CD4-positive, alpha-beta T cell treated with Interferon alpha-2 for 1 hour (primary cell): ENCODE results near the gene RANBP17.
"Not testable (repeated sequence)": the region's sequence is repeated elsewhere in the genome, so short reads cannot be mapped to it uniquely, and the experiment has no call there.

ENCODE experiments used
- DNase-seq, 2 donors: peaks; one replicate each; pipeline ENCODE4 v3.0.0-alpha.2; 2020 to 2022

RANBP17 gene

DNA sequence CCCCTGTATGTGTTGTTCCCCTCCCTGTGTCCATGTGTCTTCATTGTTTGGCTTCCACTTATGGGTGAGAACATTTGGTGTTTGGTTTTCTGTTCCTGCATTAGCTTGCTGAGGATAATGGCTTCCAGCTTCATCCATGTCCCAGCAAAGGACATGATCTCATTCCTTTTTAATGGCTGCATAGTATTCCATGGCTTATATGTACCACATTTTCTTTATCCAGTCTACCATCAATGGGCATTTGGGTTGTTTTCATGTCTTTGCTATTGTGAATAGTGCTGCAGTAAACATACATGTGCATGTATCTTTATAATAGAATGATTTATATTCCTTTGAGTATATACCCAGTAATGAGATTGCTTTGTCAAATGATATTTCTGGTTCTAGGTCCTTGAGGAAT, 8.6 kb downstream of the RANBP17 start:
- not testable (repeated sequence) for DNase-seq

DNA sequence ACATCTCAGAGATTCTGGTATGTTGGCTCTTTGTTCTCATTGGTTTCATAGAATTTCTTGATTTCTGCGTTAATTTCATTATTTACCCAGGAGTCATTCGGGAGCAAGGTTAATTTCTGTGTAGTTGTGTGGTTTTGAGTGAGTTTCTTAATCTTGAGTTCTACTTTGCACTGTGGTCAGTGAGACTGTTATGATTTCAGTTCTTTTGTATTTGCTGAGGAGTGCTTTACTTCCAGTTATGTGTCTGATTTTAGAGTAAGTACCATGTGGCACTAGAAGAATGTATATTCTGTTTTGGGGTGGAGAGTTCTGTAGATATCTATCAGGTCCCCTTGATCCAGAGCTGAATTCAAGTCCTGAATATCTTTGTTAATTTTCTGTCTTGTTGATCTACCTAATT, 12.2 kb downstream of the RANBP17 start:
- no peak for DNase-seq

DNA sequence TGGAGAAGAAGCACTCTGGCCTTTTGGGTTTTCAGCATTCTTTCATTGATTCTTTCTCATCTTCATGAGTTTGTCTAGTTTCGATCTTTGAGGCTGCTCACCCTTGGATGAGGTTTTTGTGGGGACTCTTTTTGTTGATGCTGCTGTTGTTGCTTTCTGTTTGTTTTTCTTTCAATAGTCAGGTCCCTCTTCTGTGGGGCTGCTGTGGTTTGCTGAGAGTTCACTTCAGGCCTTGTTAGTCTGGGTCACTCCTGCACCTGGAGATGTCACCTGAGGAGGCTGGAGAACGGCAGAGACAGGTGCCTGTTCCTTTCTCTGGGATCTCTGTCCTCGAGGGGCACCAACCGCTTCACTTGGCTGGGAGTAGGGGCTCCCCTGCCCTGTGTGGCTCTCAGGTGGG, 14.0 kb downstream of the RANBP17 start:
- no peak for DNase-seq

DNA sequence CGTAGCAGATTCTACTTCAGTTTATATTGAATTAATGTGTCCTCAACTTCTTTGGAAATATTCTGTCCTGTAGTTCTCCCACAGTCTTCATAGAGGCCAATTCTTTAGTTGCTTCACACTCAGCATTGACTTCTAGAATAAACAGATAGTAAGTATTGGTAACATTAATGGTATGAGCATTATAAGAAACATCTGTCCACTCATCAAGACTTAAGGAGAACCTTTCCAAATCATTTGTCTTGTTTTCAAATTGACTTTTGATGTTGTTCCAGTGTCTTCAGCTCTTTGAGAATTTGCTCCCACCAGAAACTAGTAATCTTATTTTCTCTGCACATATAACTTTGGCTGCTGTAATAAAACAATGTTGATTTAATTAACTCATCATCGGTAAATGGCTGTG, 18.3 kb downstream of the RANBP17 start:
- no peak for DNase-seq

DNA sequence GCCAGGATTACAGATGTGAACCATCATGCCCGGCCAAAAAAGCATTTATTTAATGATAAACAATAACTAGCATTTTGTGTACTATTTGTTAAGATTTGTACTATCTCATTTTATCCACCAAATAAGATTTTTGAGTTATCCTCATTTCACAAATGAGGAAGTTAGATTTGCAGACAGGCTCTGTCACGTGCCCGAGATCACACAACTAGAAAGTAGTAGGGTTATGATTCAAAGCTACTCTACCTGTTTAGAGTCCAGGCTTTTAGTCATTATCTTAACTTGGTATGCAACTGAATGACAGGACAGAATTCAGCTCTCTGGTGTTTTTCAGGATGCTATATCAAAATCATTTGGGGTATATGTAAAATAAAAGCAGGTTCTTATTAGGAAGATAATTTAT, 20.5 kb downstream of the RANBP17 start:
- DNase-seq, result no peak

DNA sequence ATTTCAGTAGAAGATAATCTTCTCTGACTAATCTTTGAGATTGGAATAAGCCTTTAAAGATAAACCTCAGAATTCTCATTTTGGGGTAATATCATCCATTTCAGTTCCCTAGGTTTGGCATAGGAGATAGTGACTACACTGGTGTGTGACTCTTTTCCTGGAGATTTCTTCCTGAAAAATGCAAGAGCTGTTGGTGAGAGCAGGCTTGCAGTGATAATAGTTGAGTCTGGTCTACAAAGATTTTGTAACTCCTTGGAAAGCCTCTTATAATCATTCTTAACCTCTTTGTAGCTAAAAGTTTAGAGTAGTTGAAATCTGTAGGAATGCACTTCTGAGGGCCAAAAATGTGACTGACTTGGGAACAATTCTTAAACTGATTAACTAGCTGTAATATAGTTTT, 23.4 kb downstream of the RANBP17 start:
- no peak for DNase-seq

DNA sequence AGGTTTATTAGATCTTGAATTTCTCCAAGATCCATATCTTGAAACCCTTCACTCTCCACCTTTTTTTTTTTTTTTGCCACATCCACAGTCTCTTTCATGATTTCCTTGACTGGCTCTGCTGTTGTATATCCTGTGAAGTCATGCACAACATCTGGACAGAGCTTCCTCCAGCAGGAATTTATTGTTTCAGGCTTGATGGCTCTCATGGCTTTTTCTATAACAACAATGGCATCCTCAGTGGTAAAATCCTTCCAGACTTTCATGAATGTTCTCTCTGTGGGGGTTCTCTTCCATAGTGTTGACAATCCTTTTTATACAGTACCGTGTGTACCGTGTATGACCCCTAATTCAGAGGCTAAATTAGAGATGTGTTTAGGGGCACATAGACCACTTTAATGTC, 24.0 kb downstream of the RANBP17 start:
- DNase-seq, result no peak

DNA sequence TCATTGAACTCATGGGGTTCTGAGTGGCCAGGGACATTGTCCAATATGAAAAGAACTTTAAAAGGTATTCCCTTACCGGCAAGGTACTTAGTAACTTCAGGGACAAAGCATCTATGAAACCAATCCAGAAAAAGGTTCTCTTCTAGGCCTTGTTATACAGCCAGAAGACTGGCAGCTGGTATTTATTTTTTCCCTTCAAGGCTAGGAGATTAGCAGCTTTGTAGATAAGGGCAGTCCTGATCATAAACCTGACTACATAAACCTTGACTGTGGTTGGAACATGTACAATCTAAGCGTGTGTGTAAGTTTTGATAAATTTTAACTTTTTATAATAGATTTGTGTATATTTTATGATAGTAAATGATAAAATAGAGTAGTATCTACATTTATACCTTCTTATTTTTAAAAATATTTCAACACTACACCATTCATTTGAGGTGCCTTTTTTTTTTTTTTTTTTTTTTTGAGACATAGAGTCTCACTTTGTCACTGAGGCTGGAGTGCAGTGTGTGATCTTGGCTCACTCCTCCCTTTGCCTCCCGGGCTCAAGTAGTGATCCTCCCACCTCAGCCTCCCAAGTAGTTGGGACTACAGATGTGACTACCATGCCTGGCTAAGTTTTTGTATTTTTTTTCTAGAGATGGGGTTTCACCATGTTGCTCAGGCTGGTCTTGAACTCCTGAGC, 24.5 kb downstream of the RANBP17 start:
- DNase-seq, result no peak

DNA sequence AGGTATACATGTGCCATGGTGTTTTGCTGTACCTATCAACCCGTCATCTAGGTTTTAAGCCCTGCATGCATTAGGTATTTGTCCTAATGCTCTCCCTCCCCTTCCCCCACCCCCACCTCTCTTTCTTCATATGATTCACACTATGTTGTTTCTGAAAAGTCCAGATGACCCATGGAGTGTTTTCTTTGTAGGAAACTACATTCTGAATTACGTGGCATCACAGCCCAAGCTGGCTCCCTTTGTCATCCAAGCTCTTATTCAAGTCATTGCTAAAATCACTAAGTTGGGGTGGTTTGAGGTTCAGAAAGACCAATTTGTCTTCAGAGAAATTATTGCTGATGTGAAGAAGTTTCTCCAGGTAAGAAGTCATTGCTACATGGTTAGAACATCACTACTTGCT, 30.4 kb downstream of the RANBP17 start:
- DNase-seq, result no peak

DNA sequence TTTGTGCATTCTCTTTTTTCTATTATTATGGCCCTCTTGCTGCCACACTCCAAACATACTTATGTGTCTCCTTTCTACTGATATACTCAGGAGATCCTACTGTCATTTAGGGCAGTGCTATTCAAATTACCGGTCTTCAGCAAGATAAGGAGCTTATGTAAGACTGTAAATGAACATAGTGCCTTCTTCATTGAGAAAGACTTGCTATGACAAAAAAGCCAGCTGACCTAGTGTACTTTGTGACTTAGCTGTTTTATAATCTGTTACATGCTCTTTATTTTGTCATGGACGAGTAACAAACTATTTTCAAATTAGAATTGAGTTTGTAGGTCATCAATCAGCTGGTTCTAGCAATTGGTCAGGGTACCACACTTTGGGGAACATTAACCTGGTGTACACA, 32.8 kb downstream of the RANBP17 start:
- DNase-seq, result no peak

DNA sequence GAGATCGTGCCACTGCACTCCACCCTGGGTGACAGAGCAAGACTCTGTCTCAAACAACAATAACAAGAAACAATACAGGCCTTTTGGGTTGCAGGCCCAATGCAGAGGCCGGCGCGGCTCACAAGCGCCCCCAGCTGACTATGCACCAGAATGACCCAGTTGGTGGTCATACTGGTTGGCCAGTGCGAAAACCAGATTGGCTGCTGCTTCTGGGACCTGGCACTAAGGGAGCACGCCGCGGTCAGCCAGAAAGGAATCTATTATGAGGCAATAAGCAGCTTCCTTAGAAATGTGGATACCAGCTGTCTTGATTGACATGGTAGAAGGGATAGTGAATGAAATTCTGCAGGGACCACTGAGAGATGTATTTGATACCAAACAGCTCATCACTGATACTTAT, 35.0 kb downstream of the RANBP17 start:
- DNase-seq, result no peak

DNA sequence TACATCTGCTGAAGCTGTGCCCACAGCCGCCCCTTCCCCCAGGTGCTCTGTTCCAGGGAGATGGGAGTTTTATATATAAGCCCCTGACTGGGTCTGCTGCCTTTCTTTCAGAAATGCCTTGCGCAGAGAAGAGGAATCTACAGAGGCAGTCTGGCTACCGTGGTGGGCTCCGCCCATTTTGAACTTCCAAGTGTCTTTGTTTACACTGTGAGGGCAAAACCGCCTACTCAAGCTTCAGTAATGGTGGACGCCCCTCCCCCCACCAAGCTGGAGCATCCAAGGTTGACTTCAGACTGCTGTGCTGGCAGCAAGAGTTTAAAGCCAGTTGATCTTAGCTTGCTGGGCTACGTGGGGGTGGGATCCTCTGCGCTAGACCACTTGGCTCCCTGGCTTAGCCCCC, 41.3 kb downstream of the RANBP17 start:
- DNase-seq, result no peak

DNA sequence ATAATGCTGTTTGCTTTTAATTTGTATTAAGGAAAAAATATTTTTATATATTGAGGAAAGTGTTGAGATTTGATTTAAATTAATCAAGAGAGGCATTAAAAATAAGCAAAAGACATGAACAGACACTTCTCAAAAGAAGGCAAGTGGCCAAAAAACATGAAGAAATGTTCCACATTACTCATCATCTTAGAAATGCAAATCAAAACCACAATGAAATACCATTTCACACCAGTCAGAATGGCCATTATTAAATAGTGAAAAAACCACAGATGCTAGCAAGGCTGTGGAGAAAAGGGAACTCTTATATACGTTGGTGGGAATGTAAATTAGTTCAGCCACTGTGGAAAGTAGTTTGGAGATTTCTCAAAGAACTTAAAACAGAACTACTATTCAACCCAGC, 45.9 kb downstream of the RANBP17 start:
- DNase-seq, result no peak

DNA sequence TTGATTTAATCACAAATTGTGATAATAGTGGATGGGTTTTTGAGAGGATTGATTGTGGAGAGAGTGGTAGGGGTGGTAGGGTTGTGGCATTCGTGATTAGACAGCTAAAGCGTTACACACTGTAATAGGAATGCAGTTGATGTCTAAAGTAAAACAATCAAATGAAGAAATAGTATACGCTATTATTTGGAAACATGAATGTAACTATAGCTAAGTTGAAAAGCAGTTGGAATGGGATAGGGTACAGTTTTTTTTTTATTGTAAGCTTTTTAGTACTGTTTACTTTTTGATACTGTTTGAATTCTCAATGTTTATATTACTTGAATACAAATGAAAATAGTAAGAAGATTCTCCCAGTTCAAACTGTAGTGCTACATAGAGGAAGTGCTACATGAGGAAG, 51.8 kb downstream of the RANBP17 start:
- no peak for DNase-seq

DNA sequence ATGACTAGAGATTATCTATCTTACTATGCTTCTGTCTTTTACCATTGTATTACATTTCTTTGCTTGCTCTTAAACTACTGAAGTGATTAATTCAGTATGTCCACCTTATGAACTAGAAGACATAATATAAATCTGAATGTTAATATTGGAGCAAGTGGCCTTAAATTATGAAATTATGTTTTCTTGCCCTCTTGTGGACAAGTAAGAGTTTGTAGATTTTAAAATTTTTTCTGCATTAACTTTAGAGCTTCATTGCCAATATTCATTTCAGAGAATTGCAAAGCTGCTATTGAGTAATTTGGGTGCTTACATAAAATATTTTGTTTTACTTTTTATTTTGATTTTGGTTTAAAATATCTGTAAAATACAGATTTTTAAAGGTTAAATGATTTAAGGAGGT, 55.3 kb downstream of the RANBP17 start:
- no peak for DNase-seq

DNA sequence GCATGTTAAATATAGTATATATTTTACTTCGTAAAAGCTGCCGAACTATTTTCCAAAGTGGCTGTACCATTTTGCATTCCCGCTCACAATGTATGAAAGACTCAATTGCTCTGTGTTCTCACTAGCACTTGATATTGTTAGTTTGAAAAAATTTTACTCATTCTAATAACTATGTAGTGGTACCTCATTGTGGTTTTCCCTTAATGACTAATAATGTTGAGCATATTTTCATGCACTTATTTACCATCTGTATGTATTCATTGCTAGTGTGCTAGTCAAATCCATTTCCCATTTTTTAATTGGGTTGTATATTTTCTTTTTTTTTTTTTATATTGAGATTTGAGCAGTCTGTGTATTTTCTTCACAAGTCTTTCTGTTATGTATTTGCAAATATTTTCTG, 58.4 kb downstream of the RANBP17 start:
- DNase-seq, result no peak

DNA sequence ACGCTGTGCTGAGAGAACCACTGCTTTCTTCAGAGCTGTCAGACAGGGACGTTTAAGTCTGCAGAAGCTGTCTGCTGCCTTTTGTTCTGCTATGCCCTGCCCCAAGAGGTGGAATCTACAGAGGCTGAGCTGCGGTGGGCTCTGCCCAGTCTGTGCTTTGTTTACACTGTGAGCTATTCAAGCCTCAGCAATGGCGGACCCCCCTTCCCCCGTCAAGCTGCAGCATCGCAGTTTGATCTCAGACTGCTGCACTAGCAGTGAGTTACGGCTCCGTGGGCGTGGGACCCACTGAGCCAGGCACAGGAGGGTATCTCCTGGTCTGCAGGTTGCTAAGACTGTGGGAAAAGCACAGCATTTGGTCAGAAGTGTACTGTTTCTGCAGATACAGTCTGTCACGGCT, 60.5 kb downstream of the RANBP17 start:
- not testable (repeated sequence) for DNase-seq

DNA sequence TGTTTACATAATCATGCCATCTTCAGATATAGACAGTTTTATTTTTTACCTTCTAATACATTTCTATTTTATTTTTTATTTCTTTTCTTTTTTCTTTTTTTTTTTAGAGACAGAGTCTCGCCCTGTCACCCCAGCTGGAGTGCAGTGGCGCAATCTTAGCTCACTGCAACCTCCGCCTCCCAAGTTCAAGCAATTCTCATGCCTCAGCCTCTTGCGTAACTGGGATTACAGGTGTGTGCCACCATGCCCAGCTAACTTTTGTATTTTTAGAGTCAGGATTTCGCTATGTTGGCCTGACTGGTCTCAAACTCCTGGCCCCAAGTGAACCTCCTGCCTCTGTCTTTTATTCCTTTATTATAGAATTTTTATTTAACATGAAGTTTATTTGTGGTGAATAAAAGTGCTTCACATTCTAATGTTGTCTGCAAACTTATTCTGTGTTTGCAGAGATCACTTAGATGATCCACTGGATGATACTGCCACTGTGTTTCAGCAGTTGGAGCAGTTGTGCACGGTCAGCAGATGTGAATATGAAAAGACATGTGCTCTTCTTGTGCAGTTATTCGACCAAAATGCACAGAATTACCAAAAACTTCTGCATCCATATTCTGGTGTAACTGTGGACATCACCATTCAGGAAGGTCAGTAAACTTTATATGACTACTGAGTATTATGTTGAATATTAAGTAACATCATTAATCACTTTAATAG, 62.2 kb downstream of the RANBP17 start:
- no peak for DNase-seq

DNA sequence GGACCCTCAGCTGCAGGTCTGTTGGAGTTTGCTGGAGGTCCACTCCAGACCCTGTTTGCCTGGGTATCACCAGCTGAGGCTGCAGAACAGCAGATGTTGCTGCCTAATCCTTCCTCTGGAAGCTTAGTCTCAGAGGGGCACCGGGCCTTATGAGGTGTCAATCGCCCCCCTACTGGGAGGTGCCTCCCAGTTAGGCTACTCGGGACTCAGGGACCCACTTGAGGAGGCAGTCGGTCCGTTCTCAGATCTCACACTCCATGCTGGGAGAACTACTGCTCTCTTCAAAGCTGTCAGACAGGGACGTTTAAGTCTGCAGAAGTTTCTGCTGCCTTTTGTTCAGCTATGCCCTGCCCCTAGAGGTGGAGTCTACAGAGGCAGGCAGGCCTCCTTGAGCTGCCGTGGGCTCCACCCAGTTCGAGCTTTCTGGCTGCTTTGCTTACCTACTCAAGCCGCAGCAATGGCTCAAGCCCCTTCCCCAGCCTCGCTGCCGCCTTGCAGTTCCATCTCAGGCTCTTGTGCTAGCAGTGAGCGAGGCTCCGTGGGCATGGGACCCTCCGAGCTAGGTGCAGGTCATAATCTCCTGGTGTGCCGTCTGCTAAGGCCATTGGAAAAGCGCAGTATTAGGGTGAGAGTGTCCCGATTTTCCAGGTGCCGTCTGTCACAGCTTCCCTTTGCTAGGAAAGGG, 73.9 kb downstream of the RANBP17 start:
- not testable (repeated sequence) for DNase-seq

DNA sequence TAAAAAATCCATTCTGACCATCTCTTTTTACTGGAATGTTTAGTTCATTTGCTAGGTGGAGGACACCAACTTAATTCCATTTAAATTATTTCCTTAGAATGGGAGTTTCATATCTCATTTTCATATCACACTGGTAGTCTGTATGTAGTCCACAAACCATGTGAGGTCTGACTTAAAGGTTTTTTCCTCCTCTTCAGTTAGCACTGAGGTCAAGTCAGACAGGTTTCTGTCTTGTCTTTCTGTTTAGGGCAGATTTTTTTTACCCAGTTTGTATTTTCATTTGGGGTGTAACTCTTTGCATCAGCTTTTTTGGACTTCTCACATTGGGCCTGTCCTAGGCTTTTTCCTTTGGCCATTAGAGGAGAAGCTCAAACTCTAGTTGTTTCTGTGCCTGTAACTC, 75.3 kb downstream of the RANBP17 start:
- no peak for DNase-seq

DNA sequence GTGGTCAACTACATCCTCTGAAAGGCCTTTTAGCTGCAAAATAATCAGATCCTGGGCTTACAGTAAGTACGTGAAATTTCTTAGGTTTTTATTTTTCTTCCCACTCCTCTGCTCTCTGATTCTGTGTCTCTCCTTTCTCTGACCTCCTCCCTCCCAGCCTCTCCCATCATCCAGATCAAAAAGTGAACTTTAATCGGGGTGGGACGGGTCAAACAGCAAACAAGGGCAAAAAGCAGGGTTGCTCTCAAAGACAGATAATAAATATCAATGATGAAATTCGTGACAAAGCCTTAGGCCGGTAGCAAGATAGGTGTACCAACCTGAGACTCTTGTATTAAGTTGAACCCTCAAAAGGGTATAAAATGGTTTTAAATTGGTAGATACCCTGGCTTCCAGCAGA, 76.1 kb downstream of the RANBP17 start:
- no peak for DNase-seq

DNA sequence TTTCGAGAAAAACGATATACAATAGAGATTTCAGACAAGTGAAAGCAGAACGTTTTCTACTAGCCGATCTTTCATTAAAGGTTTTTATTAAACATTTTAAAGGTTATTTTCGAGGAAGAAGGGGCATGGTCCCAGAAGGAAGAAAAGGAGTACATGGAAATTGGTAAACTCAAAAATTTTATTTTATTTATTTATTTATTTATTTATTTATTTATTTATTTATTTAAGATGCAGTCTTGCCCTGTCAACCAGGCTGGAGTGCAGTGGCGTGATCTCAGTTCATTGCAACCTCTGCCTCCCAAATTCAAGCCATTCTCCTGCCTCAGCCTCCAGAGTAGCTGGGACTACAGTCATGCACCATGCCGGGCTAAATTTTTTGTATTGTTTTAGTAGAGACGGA, 77.4 kb downstream of the RANBP17 start:
- DNase-seq, result no peak

DNA sequence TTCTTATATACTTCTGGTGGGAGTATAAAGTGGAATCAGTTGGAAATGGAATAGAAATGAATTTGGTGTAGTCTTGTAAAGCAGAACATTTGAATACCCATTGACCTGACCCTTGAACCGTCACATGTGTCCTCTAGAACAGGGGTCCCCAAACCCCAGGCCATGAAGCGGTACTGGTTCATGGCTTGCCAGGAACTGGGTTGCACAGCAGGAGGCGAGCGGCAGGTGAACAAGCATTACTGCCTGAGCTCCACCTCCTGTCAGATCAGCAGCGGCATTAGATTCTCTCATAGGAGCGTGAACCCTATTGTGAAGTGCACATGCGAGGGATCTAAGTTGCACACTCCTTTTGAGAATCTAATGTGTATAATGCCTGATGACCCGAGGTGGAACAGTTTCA, 80.0 kb downstream of the RANBP17 start:
- DNase-seq, result no peak

DNA sequence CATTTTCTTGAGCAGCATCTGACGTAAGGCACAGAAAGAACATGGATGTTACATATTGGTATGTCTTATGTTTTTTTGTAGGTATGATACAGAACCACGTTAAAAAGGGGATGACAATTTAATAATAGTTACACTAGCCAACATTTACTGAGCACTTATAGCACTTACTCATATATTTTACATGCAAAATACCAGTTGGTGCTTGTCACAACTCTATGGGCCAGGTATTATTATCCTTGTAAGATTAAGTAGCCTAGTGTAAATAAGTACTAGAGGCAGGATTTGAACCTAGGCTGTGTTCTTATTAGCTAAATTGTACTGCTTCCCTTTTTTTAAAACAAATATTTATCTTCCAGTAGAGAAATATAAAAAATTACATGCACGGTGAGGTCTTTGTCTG, 83.5 kb downstream of the RANBP17 start:
- DNase-seq, result no peak
